ENCODE data around the gene ELOB. TPM values are rescaled to one million over a fixed set of nuclear protein-coding genes. Genes with fewer than 3 reads are reported as not detected.

Gene ELOB
- total RNA-seq, 4 donors from 2014 or later, result 216 to 970 (median 375) TPM

- DNase-seq (peak in 1 of 2 donors; percentile 1), ATAC-seq (no peak)
- Histone ChIP-seq H3K4me1 (no peaks in the 10 kb centered on the region), H3K27me3 (peaks cover 0 to 7% (median 3%) of the 10 kb centered on the region in 3 donors), H3K9me3 (no peaks in the 10 kb centered on the region), H3K36me3 (no peaks in the 10 kb centered on the region), H3K4me3 (no peak overlapping the region), H3K27ac (no peak overlapping the region)
- TF ChIP-seq POLR2A (IDR thresholded peaks at IDR 0.05), result no peak
- in situ Hi-C loops (cut with MboI; ENCODE audit: low sequenced_read_pairs in 4 of 4) (no loop called here), intact Hi-C loops (cut with DNase I; ENCODE audit: low total_unique reads) (no loop called here)
Observed at GRCh38 chr16:2819939-2820835, 43.1 kb upstream of the ELOB start.

DNA sequence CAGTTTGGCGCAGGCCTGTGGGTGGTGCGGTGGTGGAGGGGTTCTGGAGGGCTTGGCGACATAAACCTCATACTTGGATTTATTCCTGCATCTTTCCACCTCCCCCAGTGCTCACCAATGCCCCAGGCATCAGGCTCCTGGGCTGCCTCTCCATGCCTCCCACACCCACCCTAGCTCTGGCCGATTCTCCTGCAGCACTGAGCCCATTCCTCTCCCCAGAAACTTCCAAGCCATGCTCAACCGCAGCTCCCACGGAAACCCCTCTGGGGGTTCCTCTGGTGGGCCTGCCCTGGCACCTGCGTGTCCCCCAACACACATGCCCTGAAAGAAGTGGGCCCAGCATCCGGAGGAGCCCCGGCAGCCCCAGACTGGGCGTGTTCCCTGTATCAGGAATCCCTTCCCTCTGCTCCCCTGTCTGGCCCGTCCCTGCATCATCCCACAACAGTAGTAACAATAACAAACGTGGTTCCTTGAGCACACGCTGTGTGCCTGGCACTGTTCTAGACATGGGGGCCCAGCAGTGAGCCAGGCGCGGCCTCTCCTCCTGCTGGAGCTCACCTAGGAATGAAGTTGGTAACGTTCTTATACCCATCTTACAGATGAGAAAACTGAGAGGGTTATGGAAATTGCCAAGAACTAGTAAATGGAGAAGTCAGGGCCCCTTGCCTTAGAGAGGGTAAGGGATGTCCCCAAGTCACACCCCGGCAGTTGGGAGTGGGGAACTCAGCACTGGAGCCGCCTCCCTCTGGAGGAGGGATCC lies 42.3 kb upstream of the ELOB start:
- Histone ChIP-seq H3K9me3 (no peaks in the 10 kb centered on the region), H3K4me1 (no peaks in the 10 kb centered on the region), H3K4me3 (no peak overlapping the region), H3K27me3 (peaks cover 0 to 8% (median 3%) of the 10 kb centered on the region in 3 donors), H3K27ac (no peak overlapping the region), H3K36me3 (no peaks in the 10 kb centered on the region)
- in situ Hi-C loops (cut with MboI; ENCODE audit: low sequenced_read_pairs in 4 of 4) (no loop called here), intact Hi-C loops (cut with DNase I; ENCODE audit: low total_unique reads) (no loop called here)
- DNase-seq, result no peak
- TF ChIP-seq, protein P1, sequence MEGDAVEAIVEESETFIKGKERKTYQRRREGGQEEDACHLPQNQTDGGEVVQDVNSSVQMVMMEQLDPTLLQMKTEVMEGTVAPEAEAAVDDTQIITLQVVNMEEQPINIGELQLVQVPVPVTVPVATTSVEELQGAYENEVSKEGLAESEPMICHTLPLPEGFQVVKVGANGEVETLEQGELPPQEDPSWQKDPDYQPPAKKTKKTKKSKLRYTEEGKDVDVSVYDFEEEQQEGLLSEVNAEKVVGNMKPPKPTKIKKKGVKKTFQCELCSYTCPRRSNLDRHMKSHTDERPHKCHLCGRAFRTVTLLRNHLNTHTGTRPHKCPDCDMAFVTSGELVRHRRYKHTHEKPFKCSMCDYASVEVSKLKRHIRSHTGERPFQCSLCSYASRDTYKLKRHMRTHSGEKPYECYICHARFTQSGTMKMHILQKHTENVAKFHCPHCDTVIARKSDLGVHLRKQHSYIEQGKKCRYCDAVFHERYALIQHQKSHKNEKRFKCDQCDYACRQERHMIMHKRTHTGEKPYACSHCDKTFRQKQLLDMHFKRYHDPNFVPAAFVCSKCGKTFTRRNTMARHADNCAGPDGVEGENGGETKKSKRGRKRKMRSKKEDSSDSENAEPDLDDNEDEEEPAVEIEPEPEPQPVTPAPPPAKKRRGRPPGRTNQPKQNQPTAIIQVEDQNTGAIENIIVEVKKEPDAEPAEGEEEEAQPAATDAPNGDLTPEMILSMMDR (IDR thresholded peaks at IDR 0.05 in 4 of 5, conservative IDR thresholded peaks at IDR 0.05 in 1 of 5), result no peak
- no peak for TF ChIP-seq POLR2A (IDR thresholded peaks at IDR 0.05)
- ATAC-seq, result no peak

- Histone ChIP-seq H3K27me3 (peaks cover 0 to 8% (median 3%) of the 10 kb centered on the region in 3 donors), H3K27ac (no peak overlapping the region), H3K4me1 (no peaks in the 10 kb centered on the region), H3K9me3 (no peaks in the 10 kb centered on the region), H3K4me3 (no peak overlapping the region), H3K36me3 (no peaks in the 10 kb centered on the region)
- intact Hi-C loops (cut with DNase I; ENCODE audit: low total_unique reads) (no loop called here), in situ Hi-C loops (cut with MboI; ENCODE audit: low sequenced_read_pairs in 4 of 4) (no loop called here)
- TF ChIP-seq POLR2A (IDR thresholded peaks at IDR 0.05), result no peak
- TF ChIP-seq, protein P1 (IDR thresholded peaks at IDR 0.05 in 4 of 5, conservative IDR thresholded peaks at IDR 0.05 in 1 of 5), result no peak
- no peak for ATAC-seq
- no peak for DNase-seq
Observed at GRCh38 chr16:2818272-2818876, 41.3 kb upstream of the ELOB start.

DNA sequence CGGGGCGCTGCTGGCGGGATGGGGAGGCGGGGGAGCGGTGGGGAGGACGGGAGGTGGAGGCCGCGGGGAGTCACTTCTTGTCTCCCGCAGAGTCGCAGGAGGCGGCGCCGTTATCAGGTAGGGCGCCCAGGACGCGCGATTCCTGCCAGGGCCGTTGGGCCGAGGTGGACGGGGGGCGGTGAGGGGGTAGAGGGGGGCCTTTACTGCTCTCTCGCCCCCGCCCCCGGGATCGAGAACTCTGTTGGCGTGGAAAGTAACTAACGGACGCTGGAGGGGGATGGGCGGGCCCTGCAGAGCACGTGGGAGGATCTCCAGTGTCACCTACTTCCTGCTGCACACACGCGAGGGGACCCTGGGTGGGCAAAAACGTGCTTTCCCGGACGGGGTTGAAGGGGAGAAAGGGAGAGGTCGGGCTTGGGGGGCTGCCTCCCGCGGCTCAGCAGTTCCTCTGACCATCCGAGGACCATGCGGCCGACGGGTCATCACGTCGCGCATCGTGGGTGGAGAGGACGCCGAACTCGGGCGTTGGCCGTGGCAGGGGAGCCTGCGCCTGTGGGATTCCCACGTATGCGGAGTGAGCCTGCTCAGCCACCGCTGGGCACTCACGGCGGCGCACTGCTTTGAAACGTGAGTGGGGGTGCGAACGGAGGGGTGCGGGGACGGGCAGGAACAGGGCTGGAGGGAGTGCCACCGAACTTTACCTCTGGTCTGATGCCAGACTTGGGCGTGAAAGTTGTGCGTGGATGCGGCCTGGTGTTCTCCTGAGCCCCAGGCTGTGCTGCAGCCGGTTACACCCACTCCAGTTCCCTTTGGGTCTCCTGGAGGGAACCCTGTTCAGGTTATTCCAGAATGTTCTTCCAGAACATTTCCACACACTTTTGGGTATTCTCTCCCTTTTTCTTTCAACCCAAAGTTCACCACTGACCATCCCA lies 40.5 kb upstream of the ELOB start:
- Histone ChIP-seq H3K9me3 (no peaks in the 10 kb centered on the region), H3K4me3 (no peak overlapping the region), H3K27me3 (peaks cover 0 to 8% (median 3%) of the 10 kb centered on the region in 3 donors), H3K27ac (no peak overlapping the region), H3K4me1 (no peaks in the 10 kb centered on the region), H3K36me3 (no peaks in the 10 kb centered on the region)
- no peak for TF ChIP-seq POLR2A (IDR thresholded peaks at IDR 0.05)
- TF ChIP-seq, protein P1 (IDR thresholded peaks at IDR 0.05 in 4 of 5, conservative IDR thresholded peaks at IDR 0.05 in 1 of 5), result no peak
- intact Hi-C loops (cut with DNase I; ENCODE audit: low total_unique reads), result no loop called here
- no peak for DNase-seq
- in situ Hi-C loops (cut with MboI; ENCODE audit: low sequenced_read_pairs in 4 of 4), result no loop called here
- ATAC-seq, result no peak
